ENCODE results near the gene ABCF2. TPM values are rescaled to one million over a fixed set of nuclear protein-coding genes. Genes with fewer than 3 reads are reported as not detected.

ABCF2 gene
- total and polyA plus RNA-seq, 2 donors from 2014 or later: 22.5 to 30.8 TPM

DNA sequence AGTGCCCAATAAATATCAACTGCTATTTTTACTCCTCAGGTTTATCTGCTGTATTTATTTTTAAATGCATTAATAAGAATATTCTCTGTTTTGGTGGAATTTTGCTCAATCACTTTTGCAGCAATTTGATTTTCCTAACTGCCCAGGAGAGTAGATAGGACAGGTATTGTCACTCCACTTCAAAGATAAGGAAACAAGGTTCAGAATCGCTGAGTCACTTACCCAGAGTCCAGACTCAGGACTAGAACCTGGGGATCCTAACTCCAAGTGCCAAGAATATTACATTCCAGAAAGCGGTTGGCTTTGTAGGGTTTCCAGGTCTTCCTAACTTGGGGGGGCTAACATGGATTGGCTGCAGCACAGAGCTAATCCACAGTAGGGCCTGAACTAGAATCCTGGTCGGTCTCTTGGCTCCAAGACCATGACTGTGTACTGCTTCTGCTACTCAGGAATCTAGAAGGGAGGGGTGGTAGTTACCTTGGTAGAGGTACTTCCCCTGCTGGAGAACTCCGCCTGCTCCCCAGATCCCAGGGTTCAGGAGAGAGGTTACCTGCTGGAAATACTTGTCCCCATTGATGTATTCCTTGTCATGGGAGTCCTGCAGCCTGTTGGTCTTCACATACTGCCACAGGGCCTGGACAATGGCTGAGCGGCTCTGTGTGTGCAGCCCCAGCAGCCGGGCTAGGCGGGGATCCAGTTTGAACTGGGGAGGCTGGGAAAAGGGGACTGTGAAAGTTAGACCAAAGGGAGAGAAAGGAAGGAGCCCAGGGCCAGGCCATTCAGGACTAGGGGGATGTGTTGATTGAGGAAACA lies 14.1 kb upstream of the ABCF2 start:
- no peak overlapping the region for H3K9ac ChIP-seq (ENCODE audit: low read length in 3 of 3)
- H3K36me3 ChIP-seq (ENCODE audit: control insufficient read depth in 2 of 3, insufficient read depth in 3 of 3, low read length in 3 of 3): peaks cover 2 to 11% (median 6%) of the 10 kb centered on the region in 3 donors
- DNase-seq (no peak), FAIRE-seq (no peak)
- H3K4me3 ChIP-seq (ENCODE audit: low read length in 3 of 3): no peak overlapping the region
- intact Hi-C loops (cut with DNase I): loop anchor here (10.0 kb wide), 1 partner anchor 64 kb away; no protein-coding TSS in a partner anchor
- no peaks in the 10 kb centered on the region for H3K9me3 ChIP-seq (ENCODE audit: control insufficient read depth in 2 of 3, insufficient read depth in 1 of 3, low read length in 3 of 3)
- peaks cover 0 to 21% (median 7%) of the 10 kb centered on the region in 3 donors for H3K4me1 ChIP-seq (ENCODE audit: control insufficient read depth in 2 of 3, insufficient read depth in 2 of 3, low read depth in 1 of 3, low read length in 3 of 3)
- H3K27me3 ChIP-seq (ENCODE audit: control insufficient read depth, insufficient read depth, low read length): no peaks in the 10 kb centered on the region
- H3K27ac ChIP-seq (ENCODE audit: low read depth in 2 of 2, low read length in 2 of 2): no peak overlapping the region
- TF ChIP-seq, protein P1, sequence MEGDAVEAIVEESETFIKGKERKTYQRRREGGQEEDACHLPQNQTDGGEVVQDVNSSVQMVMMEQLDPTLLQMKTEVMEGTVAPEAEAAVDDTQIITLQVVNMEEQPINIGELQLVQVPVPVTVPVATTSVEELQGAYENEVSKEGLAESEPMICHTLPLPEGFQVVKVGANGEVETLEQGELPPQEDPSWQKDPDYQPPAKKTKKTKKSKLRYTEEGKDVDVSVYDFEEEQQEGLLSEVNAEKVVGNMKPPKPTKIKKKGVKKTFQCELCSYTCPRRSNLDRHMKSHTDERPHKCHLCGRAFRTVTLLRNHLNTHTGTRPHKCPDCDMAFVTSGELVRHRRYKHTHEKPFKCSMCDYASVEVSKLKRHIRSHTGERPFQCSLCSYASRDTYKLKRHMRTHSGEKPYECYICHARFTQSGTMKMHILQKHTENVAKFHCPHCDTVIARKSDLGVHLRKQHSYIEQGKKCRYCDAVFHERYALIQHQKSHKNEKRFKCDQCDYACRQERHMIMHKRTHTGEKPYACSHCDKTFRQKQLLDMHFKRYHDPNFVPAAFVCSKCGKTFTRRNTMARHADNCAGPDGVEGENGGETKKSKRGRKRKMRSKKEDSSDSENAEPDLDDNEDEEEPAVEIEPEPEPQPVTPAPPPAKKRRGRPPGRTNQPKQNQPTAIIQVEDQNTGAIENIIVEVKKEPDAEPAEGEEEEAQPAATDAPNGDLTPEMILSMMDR (IDR thresholded peaks at IDR 0.05; ENCODE audit: borderline replicate concordance, extremely low read depth, insufficient read depth): no peak

DNA sequence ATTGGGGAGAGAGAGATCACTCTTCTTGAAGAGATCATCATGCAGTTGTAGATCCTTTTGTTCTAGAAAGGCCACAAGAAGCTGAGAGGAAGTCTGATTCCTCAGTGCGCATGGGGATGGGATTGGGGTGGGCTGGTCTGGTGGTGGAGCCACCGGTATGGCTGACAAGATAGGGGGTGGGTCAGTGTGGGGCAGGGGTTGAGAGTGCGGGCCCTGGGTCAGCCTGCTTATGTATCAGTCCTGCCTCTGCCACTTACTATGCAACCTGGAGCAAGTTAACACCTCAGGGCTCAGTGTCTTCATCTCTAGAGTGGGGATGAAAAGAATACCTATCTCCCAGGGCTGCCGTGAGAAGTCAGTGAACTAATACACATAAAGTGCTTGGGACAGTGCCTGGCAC lies 13.5 kb upstream of the ABCF2 start:
- intact Hi-C loops (cut with DNase I): loop anchor here (10.0 kb wide), 1 partner anchor 64 kb away; no protein-coding TSS in a partner anchor
- FAIRE-seq: no peak
- DNase-seq: no peak

DNA sequence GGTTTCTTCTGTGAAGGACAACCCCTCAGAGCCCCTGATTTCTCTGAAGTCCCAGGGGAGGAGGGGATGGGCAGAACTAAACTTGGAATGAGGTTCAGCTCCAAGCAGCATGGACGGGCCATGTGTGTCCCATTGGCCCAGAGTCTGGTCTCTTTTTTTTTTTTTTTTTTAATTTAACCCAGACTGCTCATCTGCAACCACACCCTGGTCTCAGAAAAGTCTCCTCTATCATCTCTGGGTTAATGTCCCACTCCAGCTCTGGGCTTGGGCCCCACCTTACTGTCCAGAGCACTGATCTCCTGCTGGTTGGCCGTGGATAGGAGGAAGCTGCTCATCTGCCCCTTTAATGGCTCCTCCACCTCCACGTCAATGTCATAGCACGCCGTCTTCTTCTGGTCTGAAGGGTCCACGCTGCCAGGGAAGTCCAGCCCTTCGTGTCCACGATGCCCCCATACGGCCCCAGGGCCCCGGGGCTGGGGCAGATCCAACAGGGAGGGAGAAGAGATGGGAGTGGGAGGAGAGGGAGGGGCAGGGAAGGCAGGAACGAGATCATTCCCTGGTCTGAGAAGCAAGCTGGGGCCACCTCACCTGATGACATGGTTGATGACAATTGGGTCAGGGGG lies 12.9 kb upstream of the ABCF2 start:
- no peak overlapping the region for H3K9ac ChIP-seq (ENCODE audit: low read length in 3 of 3)
- TF ChIP-seq, protein P1 (IDR thresholded peaks at IDR 0.05; ENCODE audit: borderline replicate concordance, extremely low read depth, insufficient read depth): no peak
- no peak for FAIRE-seq

More for the DNA sequence above, 13.5 kb upstream of the ABCF2 start:
- TF ChIP-seq, protein P1 (IDR thresholded peaks at IDR 0.05; ENCODE audit: borderline replicate concordance, extremely low read depth, insufficient read depth): no peak
- Histone ChIP-seq H3K9ac (ENCODE audit: low read length in 3 of 3) (no peak overlapping the region), H3K27me3 (ENCODE audit: control insufficient read depth, insufficient read depth, low read length) (no peaks in the 10 kb centered on the region), H3K27ac (ENCODE audit: low read depth in 2 of 2, low read length in 2 of 2) (no peak overlapping the region), H3K36me3 (ENCODE audit: control insufficient read depth in 2 of 3, insufficient read depth in 3 of 3, low read length in 3 of 3) (peaks cover 2 to 12% (median 7%) of the 10 kb centered on the region in 3 donors), H3K9me3 (ENCODE audit: control insufficient read depth in 2 of 3, insufficient read depth in 1 of 3, low read length in 3 of 3) (no peaks in the 10 kb centered on the region), H3K4me1 (ENCODE audit: control insufficient read depth in 2 of 3, insufficient read depth in 2 of 3, low read depth in 1 of 3, low read length in 3 of 3) (peaks cover 0 to 18% (median 7%) of the 10 kb centered on the region in 3 donors), H3K4me3 (ENCODE audit: low read length in 3 of 3) (no peak overlapping the region)

More for the DNA sequence above, 12.9 kb upstream of the ABCF2 start:
- no peak for DNase-seq
- Histone ChIP-seq H3K4me3 (ENCODE audit: low read length in 3 of 3) (no peak overlapping the region), H3K27ac (ENCODE audit: low read depth in 2 of 2, low read length in 2 of 2) (no peak overlapping the region), H3K4me1 (ENCODE audit: control insufficient read depth in 2 of 3, insufficient read depth in 2 of 3, low read depth in 1 of 3, low read length in 3 of 3) (peaks cover 0 to 13% (median 5%) of the 10 kb centered on the region in 3 donors), H3K27me3 (ENCODE audit: control insufficient read depth, insufficient read depth, low read length) (no peaks in the 10 kb centered on the region), H3K9me3 (ENCODE audit: control insufficient read depth in 2 of 3, insufficient read depth in 1 of 3, low read length in 3 of 3) (no peaks in the 10 kb centered on the region), H3K36me3 (ENCODE audit: control insufficient read depth in 2 of 3, insufficient read depth in 3 of 3, low read length in 3 of 3) (peaks cover 2 to 15% (median 7%) of the 10 kb centered on the region in 3 donors)
- intact Hi-C loops (cut with DNase I): loop anchor here (10.0 kb wide), 1 partner anchor 65 kb away; no protein-coding TSS in a partner anchor

All from kidney (tissue), 14 donors.